D721Med (cell line): Measurements from ENCODE around the gene TRO.
A peak's percentile ranks its signal among the peaks of the same experiment; 100 is the strongest.

ENCODE experiments used
- DNase-seq: peaks from one replicate; pipeline ENCODE4 v3.0.0; 2011; ENCODE audit warnings: low spot score; ENCODE audit not compliant: insufficient read length
- FAIRE-seq: peaks from 2 replicates; lab custom pipeline; 2011; peaks lifted over from hg19 to GRCh38; lab: Jason Lieb, UNC
- CTCF ChIP-seq: IDR thresholded peaks from 2 replicates; pipeline ENCODE4 v1.5.1; 2012; ENCODE audit warnings: mild to moderate bottlenecking, control low read depth; ENCODE audit not compliant: insufficient read depth; ENCODE audit errors: missing control alignments

Gene TRO

GRCh38 chrX:54920610-54921426, at the start of gene TRO:
Gene TRO, plus strand, starts transcription at chrX:54920824. Its CDS starts 1,423 bp downstream, at chrX:54922247.
- no peak for TF ChIP-seq CTCF
- no peak for DNase-seq
- no peak for FAIRE-seq

GRCh38 chrX:54885740-54886139, 34.9 kb upstream of the TRO start:
- DNase-seq (no peak), FAIRE-seq (no peak)
- TF ChIP-seq CTCF: no peak

GRCh38 chrX:54891573-54891972, 29.1 kb upstream of the TRO start:
- DNase-seq: no peak
- peak; percentile 31 for TF ChIP-seq CTCF
- FAIRE-seq: no peak

GRCh38 chrX:54894159-54894558, 26.5 kb upstream of the TRO start:
- DNase-seq: no peak
- TF ChIP-seq CTCF: no peak
- FAIRE-seq: no peak

GRCh38 chrX:54909941-54910340, 10.7 kb upstream of the TRO start:
- DNase-seq (no peak), FAIRE-seq (no peak)
- no peak for TF ChIP-seq CTCF

GRCh38 chrX:54921427-54922021, 900 bp downstream of the TRO start:
- no peak for TF ChIP-seq CTCF
- FAIRE-seq (no peak), DNase-seq (no peak)

GRCh38 chrX:54922547-54922946, 1.9 kb downstream of the TRO start:
- DNase-seq: no peak
- FAIRE-seq: no peak
- TF ChIP-seq CTCF: no peak
